Breast epithelium (tissue), 3 donors: ENCODE measurements around the gene ADAM8.

ENCODE experiments used
- POLR2A ChIP-seq: fragments of 450-650 bp; IDR thresholded peaks from one replicate; pipeline ENCODE4 v1.6.1; 2016; ENCODE audit warnings: antibody characterized with exemption, mild to moderate bottlenecking, moderate library complexity
- TF ChIP-seq, protein P1 (sequence below), 3 donors: fragments of 450-650 bp; IDR thresholded peaks; one replicate each; pipeline ENCODE4 v1.5.1; 2016 to 2017; ENCODE audit warnings: antibody characterized with exemption in 3 of 3, mild to moderate bottlenecking in 3 of 3, moderate library complexity in 3 of 3

DNA sequence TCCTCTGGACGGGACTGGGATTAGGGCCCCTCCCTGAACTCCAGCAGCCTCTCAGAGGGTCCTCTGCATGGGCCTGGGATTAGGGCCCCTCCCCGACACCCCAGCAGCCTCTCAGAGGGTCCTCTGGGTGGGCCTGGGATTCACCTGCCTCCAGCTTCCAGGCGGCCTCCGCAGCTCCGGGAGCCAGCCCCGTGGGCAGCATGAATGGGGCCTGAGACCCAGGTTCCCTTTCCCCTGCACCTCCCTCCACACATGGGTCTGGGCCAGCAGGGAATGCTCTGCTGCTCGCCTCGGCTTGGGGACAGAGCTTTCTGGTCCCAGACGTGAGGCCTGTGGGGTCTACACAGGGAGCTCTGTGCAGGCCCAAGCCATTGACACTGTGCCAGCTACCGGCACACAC lies 26.5 kb upstream of the ADAM8 start:
- no peak for TF ChIP-seq POLR2A
- TF ChIP-seq, protein P1, sequence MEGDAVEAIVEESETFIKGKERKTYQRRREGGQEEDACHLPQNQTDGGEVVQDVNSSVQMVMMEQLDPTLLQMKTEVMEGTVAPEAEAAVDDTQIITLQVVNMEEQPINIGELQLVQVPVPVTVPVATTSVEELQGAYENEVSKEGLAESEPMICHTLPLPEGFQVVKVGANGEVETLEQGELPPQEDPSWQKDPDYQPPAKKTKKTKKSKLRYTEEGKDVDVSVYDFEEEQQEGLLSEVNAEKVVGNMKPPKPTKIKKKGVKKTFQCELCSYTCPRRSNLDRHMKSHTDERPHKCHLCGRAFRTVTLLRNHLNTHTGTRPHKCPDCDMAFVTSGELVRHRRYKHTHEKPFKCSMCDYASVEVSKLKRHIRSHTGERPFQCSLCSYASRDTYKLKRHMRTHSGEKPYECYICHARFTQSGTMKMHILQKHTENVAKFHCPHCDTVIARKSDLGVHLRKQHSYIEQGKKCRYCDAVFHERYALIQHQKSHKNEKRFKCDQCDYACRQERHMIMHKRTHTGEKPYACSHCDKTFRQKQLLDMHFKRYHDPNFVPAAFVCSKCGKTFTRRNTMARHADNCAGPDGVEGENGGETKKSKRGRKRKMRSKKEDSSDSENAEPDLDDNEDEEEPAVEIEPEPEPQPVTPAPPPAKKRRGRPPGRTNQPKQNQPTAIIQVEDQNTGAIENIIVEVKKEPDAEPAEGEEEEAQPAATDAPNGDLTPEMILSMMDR (IDR thresholded peaks at IDR 0.05) = no peak
